Memory B cell (primary cell): Measurements from ENCODE around the gene TRMT1.

ENCODE experiments used
- ATAC-seq: fragments of 150-1000 bp; cut with Tn5 transposase; 2 replicates; pipeline ENCODE4 v1.10.0; 2021; ENCODE audit warnings: low read depth, mild to moderate bottlenecking, moderate library complexity
- DNase-seq, 2 donors: peaks; one replicate each; pipeline ENCODE4 v3.0.0; 2022; ENCODE audit warnings: low spot score in 2 of 2
- H3K27ac Mint-ChIP-seq: one replicate; pipeline ENCODE4 v1.8.0; 2022; ENCODE audit warnings: mild to moderate bottlenecking, moderate library complexity, mixed read lengths
- H3K27me3 Mint-ChIP-seq: one replicate; pipeline ENCODE4 v1.8.0; 2022; ENCODE audit warnings: mixed read lengths
- H3K36me3 Mint-ChIP-seq: one replicate; pipeline ENCODE4 v1.8.0; 2022; ENCODE audit warnings: mild to moderate bottlenecking, mixed read lengths
- H3K4me1 Mint-ChIP-seq: one replicate; pipeline ENCODE4 v1.8.0; 2022; ENCODE audit warnings: mixed read lengths
- H3K4me3 Mint-ChIP-seq: one replicate; pipeline ENCODE4 v1.8.0; 2022; ENCODE audit warnings: mild to moderate bottlenecking, moderate library complexity, mixed read lengths
- H3K9me3 Mint-ChIP-seq: one replicate; pipeline ENCODE4 v1.8.0; 2022; ENCODE audit warnings: mixed read lengths

Gene TRMT1

GRCh38 chr19:13104848-13105711, 11.5 kb downstream of the TRMT1 start:
- H3K36me3 Mint-ChIP-seq, result peaks cover 12% of the 10 kb centered on the region
- peak overlapping the region; percentile 86 for H3K4me3 Mint-ChIP-seq
- peak in 1 of 2 donors; percentile 49 for DNase-seq
- no peaks in the 10 kb centered on the region for H3K9me3 Mint-ChIP-seq
- H3K27me3 Mint-ChIP-seq, result no peaks in the 10 kb centered on the region
- peak; percentile 2 for ATAC-seq
- peak overlapping the region; percentile 92 for H3K27ac Mint-ChIP-seq
- H3K4me1 Mint-ChIP-seq, result peaks cover 32% of the 10 kb centered on the region

DNA sequence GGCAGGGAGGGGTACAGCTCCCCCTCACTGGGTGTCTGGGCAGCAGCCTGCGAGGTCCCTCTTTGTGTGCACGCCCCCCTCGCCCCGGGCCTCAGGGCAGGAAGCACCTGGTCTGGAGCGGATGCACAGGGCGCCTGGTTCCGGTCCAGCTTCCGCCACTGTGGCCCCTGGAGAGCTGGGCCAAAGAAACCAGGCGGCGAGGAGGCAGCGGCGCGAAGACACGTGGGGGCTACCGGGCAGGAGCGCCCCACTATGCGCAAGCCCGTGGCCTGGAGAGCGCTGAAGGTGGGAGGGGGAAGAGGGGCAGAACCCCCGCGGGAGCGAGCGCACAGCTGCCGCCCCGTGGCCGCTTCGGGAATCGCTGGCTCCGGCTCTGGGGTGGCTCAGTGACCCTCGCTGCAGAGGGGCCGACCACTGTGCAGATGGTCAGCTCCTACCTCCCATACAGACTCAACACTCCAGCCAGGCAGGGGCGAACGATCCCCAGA, 12.1 kb downstream of the TRMT1 start:
- peaks cover 15% of the 10 kb centered on the region for H3K36me3 Mint-ChIP-seq
- peak overlapping the region; percentile 92 for H3K27ac Mint-ChIP-seq
- H3K4me1 Mint-ChIP-seq, result peaks cover 35% of the 10 kb centered on the region
- no peaks in the 10 kb centered on the region for H3K9me3 Mint-ChIP-seq
- DNase-seq (peak; percentile 90 to 93), ATAC-seq (peak; percentile 64)
- no peaks in the 10 kb centered on the region for H3K27me3 Mint-ChIP-seq
- peak overlapping the region; percentile 86 for H3K4me3 Mint-ChIP-seq

DNA sequence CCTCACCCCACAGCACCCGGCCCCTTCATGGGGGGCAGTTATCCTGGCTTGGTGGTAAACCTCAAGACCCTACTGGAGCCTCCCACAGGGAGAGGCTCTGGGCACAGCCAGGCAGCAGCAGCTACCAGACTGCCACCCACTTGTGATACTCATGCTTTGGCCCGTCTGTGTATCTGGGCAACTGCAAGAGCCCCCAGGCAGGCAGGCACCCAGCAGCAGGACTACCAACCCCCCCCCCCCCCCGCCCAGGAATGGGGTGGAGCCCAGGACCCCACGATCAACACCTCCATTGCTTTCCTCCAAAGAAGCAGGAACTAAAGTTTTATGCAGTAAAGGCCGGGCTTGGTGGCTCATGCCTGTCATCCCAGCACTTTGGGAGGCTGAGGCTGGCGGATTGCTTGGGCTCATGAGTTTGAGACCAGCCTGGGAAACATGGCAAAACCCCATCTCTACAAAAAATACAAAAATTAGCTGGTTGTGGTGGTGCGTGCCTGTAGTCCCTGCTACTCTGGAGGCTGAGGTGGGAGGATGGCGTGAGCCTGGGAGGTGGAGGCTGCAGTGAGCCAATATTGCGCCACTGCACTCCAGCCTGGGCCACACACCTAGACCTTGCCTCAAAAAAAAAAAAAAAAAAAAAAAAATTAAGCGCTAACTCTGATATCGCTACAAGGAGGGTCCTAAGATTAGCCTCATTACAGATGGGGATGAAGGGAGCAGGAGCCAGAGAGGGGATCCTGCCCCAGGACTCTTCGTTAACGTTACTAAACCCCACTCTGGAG, 12.8 kb downstream of the TRMT1 start:
- Mint-ChIP-seq H3K27me3 (no peaks in the 10 kb centered on the region), H3K4me3 (peak overlapping the region; percentile 95), H3K9me3 (no peaks in the 10 kb centered on the region), H3K27ac (peak overlapping the region; percentile 92), H3K4me1 (peaks cover 37% of the 10 kb centered on the region), H3K36me3 (peaks cover 15% of the 10 kb centered on the region)
- DNase-seq (peak in 1 of 2 donors; percentile 35), ATAC-seq (peak; percentile 4)

- Mint-ChIP-seq H3K27me3 (no peaks in the 10 kb centered on the region), H3K4me3 (peak within 1 kb of the TSS; percentile 95), H3K9me3 (no peaks in the 10 kb centered on the region), H3K36me3 (peaks cover 15% of the 10 kb centered on the region), H3K4me1 (peaks cover 42% of the 10 kb centered on the region), H3K27ac (peak within 1 kb of the TSS; percentile 92)
- DNase-seq, result peak; percentile 80 to 86
- ATAC-seq, result peak; percentile 65
These were observed 13.6 kb downstream of the TRMT1 start, which contains the start of gene LYL1 for GRCh38 chr19:13102666-13103580. TSS of gene LYL1 (minus strand) at chr19:13102858. CDS start at chr19:13101171, 1,687 bp downstream.

- Mint-ChIP-seq H3K4me3 (peak overlapping the region; percentile 95), H3K36me3 (peaks cover 12% of the 10 kb centered on the region), H3K9me3 (no peaks in the 10 kb centered on the region), H3K4me1 (peaks cover 40% of the 10 kb centered on the region), H3K27me3 (no peaks in the 10 kb centered on the region), H3K27ac (peak overlapping the region; percentile 92)
- DNase-seq (no peak), ATAC-seq (no peak)
These were observed 14.2 kb downstream of the TRMT1 start for GRCh38 chr19:13102416-13102665.

DNA sequence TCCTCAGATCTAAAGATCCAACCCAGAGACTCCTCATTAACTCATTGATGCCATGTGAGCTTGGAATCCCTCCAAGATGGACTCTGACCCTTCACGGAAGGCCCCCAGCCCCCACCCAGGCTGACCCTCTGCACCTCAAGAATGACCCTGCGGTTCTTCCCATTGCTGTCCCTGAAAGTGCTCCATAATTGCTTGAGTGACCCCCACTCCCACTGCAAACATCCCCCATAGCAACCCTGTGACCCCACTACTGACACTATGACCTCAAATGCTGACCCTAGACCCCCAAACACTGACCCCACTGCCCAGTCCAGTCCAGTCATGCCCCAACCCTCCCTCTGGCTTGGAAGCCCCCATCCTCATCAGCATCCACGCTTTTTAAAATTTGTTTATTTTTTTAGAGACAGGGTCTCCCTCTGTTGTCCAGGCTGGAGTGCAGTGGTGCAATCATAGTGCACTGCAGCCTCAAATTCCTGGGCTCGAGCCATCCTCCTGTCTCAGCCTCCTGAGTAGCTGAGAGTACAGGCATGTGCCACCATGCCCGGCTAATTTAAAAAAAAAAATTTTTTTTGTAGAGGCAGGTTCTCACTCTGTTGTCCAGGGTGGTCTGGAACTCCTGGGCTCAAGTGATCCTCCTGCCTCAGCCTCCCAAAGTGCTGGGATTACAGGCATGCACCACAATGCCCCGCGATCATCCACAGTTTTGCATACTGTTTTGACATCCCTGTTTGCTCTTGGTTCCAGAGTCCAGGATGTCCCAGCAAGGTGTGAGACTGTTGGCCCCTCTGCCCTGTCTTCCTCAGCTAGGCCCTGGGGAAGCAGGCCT, 14.7 kb downstream of the TRMT1 start:
- Mint-ChIP-seq H3K27ac (peak overlapping the region; percentile 92), H3K36me3 (peaks cover 12% of the 10 kb centered on the region), H3K27me3 (no peaks in the 10 kb centered on the region), H3K4me3 (peak overlapping the region; percentile 95), H3K4me1 (peaks cover 40% of the 10 kb centered on the region), H3K9me3 (no peaks in the 10 kb centered on the region)
- ATAC-seq (no peak), DNase-seq (no peak)

DNA sequence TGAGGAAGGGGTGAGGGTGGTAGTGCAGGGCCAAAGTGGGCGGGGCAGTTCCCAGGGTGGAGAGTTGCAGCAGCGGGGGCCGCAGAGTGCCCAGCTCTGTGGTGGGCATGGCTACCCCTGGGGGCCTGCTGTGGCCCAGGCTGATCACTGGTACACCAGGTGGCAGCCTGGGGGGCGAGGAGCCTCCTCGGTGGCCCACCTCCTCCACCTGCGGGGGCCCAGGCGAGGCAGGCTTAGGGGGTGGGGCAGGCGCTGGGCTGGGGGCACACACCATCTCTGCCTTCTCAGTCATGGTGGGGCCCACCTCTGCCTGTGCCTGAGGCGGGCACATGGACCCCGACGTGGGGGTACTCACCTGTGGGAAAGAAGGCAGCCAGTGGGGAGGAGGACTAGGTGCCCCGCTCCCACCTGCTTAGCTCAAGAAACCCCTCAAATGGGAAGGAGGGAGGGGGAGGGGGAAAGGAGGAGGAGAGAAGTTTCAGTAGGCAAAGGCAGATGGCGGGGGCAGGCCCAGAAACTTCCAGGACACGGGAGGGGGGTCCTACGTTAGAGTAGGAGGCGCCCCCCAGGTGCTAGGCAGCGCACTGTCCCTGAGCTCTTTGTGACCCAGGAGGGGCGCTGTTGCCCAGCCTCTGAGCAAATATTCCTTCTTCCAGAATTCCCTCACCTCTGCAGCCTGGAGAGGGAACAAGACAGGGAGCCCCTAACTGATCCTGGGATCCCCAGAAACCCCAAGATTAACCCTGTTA, 15.5 kb downstream of the TRMT1 start:
- Mint-ChIP-seq H3K4me1 (peaks cover 37% of the 10 kb centered on the region), H3K27me3 (no peaks in the 10 kb centered on the region), H3K36me3 (peaks cover 12% of the 10 kb centered on the region), H3K27ac (peak overlapping the region; percentile 92), H3K9me3 (no peaks in the 10 kb centered on the region), H3K4me3 (peak overlapping the region; percentile 95)
- no peak for ATAC-seq
- peak in 1 of 2 donors; percentile 19 for DNase-seq

GRCh38 chr19:13100031-13100588, 16.4 kb downstream of the TRMT1 start:
- Mint-ChIP-seq H3K4me1 (peaks cover 33% of the 10 kb centered on the region), H3K9me3 (no peaks in the 10 kb centered on the region), H3K36me3 (peaks cover 12% of the 10 kb centered on the region), H3K27me3 (no peaks in the 10 kb centered on the region), H3K27ac (peak overlapping the region; percentile 92), H3K4me3 (peak overlapping the region; percentile 95)
- DNase-seq (peak in 1 of 2 donors; percentile 58), ATAC-seq (no peak)

- Mint-ChIP-seq H3K27ac (peak overlapping the region; percentile 92), H3K27me3 (no peaks in the 10 kb centered on the region), H3K4me3 (peak overlapping the region; percentile 95), H3K4me1 (peaks cover 30% of the 10 kb centered on the region), H3K36me3 (peaks cover 12% of the 10 kb centered on the region), H3K9me3 (no peaks in the 10 kb centered on the region)
- DNase-seq (peak; percentile 69 to 72), ATAC-seq (peak; percentile 7)
These were observed 17.2 kb downstream of the TRMT1 start for GRCh38 chr19:13099073-13099999.

- peaks cover 35% of the 10 kb centered on the region for H3K4me1 Mint-ChIP-seq
- peaks cover 12% of the 10 kb centered on the region for H3K36me3 Mint-ChIP-seq
- no peaks in the 10 kb centered on the region for H3K27me3 Mint-ChIP-seq
- DNase-seq (peak in 1 of 2 donors; percentile 59), ATAC-seq (peak; percentile 7)
- no peaks in the 10 kb centered on the region for H3K9me3 Mint-ChIP-seq
- peak overlapping the region; percentile 92 for H3K27ac Mint-ChIP-seq
- peak overlapping the region; percentile 92 for H3K4me3 Mint-ChIP-seq
These were observed 18.1 kb downstream of the TRMT1 start for GRCh38 chr19:13098277-13099072.
